ENCODE data around the gene FOXK1. TPM values are rescaled to one million over a fixed set of nuclear protein-coding genes. Genes with fewer than 3 reads are reported as not detected.

Gene FOXK1
- total RNA-seq, 2 donors from 2014 or later: 19.9 to 28.3 TPM

DNA sequence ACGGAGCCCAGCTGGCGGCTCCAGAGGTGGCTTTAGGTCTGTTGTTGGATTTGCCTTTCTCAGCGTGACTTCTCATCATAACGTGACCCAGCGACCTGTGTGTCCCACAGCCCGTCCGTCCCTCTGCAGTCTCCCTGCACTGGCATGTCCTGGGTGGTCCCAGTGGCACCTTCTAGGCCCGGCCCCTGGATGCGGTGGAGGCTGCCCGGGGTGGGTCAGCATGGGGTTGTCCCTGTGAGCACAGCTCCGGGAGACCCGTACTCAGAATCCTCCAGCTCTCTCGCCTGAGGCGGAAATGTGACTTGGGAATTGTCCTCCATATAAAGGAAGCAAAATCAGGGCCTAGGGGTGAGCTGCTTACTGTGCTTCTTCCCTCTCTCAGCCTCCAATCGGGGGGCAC, 67.7 kb downstream of the FOXK1 start:
- intact Hi-C loops (cut with DNase I, micrococcal nuclease): no loop called here
- ATAC-seq: no peak
- no peak for DNase-seq

DNA sequence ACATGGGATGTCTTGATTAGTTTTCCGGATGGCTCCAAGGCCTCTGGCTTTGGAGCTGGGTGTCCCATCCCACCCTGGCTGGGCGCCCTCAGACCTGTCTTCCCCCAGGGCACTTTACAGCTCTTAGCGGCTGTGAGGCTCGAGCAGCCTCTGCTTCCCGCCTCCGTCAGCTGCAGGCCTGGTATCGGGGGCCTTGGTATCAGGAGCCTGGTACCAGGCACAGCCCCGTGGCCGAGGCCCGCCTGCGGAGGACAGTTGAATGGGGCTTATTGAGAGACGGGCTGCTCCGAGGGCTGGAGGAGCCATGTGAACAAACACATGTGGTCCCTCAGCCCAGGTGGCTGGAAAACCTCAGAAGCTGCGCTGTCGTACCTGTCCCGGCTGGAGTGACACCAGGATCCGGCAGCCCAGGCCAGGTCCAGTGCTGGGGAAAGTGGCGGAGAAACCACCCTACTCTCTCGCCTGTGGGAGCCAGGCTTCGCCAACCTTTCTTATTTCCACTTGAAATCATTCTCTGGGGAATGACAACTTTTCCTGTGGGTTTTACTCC, 69.4 kb downstream of the FOXK1 start:
- DNase-seq: no peak
- no peak for ATAC-seq
- intact Hi-C loops (cut with DNase I, micrococcal nuclease): no loop called here

DNA sequence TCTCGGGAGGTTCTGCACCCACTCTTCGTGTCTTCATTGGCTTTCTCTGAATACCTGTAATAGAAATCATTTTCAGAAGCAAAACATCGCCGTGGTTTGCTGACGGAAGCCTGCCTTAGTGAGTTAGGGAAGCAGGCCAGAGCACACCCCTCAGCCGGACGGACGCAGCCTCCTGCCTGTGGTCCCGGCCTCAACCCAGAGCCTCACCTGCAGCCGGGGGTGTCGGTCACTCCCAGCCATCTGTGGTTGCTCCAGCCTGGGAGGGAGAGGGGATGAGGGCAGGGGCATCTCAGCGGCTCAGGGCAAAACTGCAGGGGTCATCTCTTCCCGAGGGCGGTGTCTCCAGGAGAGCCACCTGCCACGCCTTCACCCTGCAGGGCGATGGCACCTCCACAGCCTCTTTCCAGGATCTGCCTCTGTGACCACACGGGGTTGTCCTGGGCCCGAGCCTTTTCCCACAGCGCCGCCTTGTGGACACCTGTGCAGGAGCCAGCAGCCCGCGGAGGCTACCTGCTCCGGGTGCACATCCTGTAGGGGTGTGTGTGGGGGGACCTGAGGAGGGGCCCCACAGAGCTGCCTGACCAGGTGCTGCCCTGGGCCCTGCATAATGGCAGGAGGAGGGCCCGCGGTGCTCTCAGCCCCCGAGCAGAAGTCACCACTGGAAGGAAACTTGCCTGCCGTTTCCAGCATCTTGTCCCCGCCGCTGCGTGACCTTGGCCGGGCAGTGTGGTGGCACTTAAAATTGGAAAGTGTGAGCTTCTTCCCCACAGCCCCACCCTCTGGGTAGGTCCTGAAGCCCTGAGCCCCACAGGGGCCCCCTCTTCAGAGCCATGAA, 71.7 kb downstream of the FOXK1 start:
- intact Hi-C loops (cut with DNase I, micrococcal nuclease): no loop called here
- DNase-seq (peak; percentile 78 to 93), ATAC-seq (peak; percentile 93)

DNA sequence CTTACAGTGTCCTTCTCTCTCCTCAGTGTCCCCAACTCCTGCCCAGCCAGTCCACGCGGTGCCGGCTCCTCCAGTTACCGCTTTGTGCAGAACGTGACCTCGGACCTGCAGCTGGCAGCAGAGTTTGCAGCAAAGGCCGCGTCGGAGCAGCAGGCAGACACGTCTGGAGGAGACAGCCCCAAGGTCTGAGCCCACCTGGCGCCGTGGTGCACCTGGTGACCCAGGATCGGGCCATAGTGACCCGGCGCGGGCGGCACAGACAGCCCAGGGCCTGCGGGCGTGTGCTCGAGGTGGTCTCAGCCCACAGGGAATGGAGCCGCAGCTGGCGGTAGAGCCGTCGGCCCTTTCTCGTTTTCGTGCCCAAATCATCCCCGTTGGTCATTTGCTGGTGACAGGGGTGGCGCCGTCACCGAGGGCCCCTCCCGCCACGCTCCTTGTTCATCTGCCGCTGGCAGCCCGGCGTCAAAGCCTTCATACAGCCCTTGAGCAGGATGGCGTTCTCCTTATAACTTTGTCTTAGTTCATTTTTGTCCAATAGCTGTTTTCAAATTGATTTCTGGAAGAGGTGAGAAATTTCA, 72.4 kb downstream of the FOXK1 start:
- ATAC-seq: no peak
- DNase-seq: no peak
- intact Hi-C loops (cut with DNase I, micrococcal nuclease): no loop called here

DNA sequence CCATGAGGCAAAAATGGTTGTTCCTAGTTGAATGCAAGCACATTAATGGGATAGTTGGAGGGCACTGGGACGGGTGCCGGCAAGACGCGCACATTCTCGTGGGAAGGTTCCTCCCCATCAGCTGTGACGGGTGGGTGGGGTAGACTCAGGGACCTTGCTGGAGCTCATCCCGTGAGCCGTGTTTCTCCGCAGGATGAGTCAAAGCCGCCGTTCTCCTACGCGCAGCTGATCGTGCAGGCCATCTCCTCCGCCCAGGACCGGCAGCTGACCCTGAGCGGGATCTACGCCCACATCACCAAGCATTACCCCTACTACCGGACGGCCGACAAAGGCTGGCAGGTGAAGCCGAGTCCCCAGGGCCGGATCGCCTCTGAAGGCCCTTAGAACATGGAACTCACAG, 73.0 kb downstream of the FOXK1 start:
- intact Hi-C loops (cut with DNase I, micrococcal nuclease): no loop called here
- no peak for ATAC-seq
- no peak for DNase-seq

DNA sequence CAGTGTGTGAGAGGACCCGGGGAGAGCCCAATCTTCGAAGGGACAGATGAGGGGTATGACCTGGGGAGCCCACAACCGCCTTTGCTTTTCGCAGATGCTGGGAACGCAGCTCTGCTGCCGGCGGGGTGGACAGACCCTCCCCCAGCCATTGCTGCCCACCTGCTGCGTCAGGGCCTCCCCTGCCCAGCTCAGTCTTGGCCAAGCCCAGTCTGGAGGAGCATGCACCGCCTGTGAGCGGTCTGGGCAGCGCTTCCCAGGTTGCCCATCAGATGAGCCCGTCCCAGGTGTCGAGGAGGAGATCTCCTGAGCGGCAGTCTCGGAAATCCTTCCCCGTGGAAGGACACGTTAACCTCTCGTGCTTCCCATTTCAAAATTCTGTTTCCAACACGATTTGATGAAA, 76.0 kb downstream of the FOXK1 start:
- intact Hi-C loops (cut with DNase I, micrococcal nuclease): no loop called here
- ATAC-seq: no peak
- no peak for DNase-seq

DNA sequence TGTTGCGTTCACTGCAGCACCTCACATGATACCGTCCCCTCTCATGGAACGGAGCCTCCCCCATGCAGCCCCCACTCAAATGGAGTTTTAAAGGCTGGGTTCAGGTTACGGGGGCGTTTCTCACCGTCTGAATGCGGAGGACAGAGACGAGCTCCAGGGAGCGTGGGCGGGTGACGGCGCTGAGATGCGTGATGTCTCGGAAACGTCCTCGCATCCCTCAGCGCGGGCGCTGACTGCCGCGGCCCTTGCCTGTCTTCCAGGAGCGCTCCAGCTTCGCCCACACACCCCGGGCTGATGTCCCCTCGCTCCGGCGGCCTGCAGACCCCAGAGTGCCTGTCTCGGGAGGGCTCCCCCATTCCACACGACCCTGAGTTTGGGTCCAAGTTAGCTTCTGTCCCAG, 76.7 kb downstream of the FOXK1 start:
- no peak for ATAC-seq
- no peak for DNase-seq
- intact Hi-C loops (cut with DNase I, micrococcal nuclease): no loop called here

DNA sequence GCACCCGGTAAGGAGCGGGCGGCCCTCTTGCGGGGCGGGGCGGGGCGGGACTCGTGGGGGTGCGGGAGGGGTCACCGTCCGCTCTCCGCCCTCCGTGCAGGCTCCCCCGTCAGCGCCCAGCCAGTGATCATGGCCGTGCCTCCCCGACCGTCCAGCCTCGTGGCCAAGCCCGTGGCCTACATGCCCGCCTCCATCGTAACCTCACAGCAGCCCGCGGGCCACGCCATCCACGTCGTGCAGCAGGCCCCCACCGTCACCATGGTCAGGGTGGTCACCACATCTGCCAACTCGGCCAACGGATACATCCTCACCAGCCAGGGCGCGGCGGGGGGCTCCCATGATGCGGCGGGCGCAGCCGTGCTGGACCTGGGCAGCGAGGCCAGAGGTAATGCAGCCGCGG, 77.1 kb downstream of the FOXK1 start:
- intact Hi-C loops (cut with DNase I, micrococcal nuclease): no loop called here
- DNase-seq (no peak), ATAC-seq (no peak)

DNA sequence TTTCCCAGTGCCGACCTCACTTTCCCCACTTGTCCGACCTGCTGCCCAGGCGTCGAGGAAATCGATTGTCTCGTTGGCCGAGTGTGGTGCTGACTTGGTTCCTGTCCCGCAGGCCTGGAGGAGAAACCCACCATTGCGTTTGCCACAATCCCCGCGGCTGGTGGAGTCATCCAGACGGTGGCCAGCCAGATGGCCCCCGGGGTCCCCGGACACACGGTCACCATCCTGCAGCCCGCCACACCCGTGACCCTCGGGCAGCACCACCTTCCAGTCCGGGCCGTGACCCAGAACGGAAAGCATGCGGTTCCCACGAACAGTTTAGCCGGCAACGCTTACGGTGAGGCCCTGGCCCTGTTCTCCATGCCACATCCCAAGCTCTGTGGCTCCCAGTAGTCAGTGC, 78.9 kb downstream of the FOXK1 start:
- intact Hi-C loops (cut with DNase I, micrococcal nuclease): no loop called here
- no peak for DNase-seq
- no peak for ATAC-seq

DNA sequence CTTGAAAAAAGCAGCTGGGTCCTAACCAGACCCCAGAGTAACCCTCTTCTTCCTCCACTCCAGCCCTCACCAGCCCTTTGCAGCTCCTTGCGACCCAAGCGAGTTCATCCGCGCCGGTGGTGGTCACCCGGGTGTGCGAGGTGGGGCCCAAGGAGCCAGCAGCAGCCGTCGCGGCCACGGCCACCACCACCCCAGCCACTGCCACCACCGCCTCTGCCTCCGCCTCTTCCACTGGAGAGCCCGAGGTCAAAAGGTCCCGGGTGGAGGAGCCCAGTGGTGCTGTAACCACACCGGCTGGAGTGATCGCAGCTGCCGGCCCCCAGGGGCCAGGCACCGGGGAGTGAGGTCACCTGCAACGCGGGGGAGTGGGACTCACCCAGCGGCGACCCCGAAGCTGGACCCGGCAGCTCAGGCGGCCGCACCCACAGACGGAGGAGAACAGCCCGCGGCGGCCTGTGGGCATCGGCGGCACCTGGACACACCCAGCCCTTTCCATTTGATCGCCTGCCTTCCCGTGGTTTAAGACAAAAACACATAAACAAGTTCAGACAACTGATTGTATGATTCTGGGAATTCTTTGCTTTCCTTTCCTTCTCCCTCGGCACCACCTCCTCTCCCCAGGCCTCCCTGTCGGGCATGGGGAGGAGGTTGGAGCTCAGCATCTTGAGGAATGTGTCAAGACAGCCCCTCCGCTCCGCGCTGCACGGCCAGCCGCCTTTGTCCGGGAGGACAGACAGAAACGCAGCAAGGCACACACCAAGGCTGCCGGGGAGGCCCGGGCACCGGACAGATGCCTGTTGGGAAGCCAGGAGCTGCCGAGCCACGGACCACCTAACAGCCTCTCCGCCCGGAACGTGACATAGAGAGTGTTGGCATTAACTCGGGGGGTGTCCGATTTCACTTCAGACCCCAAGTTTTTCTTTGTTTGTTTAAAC, 80.3 kb downstream of the FOXK1 start:
- intact Hi-C loops (cut with DNase I, micrococcal nuclease): no loop called here
- DNase-seq (no peak), ATAC-seq (no peak)

DNA sequence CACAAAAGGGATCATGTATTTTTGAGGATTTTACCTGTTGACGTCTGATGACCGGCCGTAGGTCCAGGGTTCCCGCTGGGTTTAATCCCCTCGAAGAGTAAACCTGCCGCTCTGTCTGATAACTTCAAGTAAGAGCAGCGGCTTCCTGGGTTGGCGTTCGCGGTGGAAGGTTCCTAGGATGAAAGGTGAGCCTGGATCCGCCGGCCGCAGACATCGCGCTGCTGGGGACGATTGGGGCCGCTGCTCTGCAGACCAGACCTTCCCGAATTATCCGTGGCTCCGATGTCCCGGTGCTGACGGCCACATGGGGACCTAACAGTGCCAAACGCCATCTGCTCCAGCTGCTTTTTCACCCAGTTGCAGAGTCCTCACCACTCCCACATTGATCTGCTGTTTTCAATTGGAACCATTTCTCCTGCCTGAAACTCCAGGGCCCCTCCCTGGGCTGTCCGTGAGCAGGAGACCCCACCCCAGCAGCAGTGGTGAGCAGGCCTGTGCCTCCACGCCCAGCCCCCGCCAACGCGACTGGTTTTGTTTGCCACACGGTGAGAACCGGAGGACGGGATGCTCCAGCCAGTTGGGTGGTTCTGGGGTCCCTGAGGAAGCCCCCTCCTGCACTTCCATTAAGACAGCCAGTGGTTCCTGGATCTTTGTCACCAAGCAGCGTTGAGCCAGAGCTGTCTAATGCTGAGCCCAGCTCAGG, 81.1 kb downstream of the FOXK1 start:
- intact Hi-C loops (cut with DNase I, micrococcal nuclease): no loop called here
- ATAC-seq (no peak), DNase-seq (no peak)

DNA sequence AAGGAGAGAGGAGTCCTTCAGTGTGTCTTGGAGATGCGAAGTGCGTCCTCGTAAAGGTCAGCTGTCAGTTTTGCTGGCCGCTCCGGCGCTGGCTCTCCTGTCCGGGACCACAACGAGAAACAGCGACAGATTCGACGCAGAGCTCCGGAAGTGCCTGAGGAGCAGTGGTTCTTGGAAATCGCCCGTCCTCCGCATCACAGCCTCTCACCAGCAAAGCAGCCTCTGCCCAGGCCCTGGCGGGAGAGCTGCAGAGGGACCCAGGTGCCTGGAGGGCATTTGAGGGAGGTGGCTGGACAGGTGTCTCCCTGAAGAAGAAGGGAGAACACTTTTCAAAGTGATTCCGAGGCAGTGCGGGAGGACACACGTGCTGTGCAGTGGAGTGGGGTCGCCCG, 81.7 kb downstream of the FOXK1 start:
- ATAC-seq: no peak
- no peak for DNase-seq
- intact Hi-C loops (cut with DNase I, micrococcal nuclease): no loop called here

DNA sequence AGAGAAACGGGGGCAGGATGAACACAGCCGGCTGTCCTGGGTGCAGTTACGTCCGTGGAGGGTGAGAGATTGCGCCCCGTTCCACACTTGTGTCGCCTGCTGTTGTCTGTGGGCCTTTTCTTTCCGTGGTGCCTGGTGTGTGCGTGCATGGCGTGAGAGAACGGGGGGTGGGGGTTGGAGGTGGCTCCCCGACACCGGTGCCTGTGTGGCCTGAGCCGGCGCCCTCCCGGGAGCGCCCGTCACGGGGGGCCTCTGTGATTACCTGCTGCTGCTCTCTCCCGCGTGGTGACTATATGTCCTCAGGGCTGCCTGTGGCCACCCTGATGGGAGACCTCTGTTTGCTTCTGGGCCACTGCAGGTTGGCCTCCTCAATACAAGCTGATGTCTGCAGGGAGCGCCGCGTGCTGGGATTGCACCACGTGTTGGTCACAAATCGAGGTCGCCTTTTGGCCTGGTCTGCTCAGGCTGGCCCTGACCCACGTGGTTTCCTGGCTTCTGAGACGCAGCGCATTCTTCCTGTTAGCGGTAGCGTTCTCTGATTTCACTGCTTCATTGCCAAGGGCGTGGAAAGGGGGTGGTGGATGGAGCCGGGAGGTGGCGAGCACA, 82.4 kb downstream of the FOXK1 start:
- intact Hi-C loops (cut with DNase I, micrococcal nuclease): no loop called here
- ATAC-seq (no peak), DNase-seq (no peak)

DNA sequence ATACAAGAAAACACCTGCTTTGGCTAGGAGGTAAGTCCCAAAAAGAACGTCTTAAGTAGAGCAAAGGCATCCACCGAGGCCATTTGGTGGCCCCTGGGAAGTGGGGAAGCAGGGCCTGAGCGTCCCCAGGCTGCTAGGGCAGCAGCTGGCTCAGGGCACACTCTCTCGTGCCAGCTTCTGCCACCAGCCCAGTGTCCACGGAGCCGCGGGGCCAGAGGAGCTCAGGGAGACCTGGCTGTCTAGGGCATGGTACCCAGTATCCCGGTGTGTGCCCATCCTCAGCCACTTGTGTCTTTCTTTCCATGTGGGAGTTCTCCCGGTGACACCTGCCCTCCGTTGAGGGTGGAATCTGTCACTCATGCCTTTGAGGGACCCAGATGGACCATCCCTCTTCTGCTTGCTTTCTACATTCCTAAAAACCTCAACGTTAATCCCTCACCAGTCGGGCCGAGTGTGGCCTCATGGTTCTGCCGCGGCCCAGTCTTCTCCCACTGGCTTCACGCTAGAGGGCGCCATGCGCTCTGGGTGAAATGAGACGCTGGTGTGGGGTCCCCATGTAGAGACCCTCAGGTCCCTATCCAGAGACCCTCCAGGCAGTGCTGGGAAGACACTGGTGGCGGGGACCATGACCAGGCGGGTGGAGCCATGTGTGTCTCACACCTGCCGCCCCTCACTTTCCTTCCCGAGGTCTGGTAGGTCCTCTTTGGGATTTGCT, 83.8 kb downstream of the FOXK1 start:
- intact Hi-C loops (cut with DNase I, micrococcal nuclease): no loop called here
- ATAC-seq: no peak
- DNase-seq: no peak

DNA sequence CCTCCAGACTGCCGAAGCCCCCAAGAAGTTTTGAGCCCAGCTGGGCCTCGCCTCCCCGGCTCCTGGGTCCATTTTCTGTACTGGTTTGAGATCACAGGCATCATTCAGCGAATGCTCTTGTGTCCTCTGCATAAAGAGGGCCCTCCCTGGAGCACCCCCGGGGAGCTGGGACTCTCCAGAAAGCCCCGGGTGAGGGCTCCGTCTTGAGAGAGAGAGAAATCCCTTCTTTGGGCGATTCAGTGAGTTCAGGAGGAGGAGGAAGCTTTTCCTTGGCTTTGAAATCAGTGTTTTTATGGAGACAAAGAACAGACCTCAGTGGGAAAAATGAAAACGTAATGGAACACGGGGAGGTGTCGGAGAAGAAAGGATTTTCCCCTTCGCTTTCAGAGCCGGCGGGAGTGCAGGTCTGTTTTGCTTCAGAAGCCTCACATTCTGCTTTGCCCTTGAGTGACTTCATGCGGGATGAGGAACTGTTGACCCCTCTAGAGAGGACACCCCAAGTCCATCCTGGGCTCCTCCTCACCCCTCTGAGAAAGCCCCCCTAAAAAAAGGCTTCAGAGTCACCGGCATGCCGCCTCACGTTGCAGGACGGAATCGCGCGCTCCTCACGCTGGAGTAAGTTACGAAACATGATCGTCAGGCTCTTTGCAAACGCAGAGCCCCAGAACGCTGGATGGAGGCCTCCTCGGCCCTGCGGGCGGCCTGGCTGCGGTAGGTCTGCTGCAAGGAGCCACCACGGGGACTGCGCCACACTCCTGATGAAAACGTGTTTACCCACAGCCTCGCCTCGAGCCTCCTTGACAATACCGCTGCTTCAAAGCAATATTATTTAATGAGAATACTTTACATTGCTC, 84.8 kb downstream of the FOXK1 start:
- intact Hi-C loops (cut with DNase I, micrococcal nuclease): no loop called here
- ATAC-seq (no peak), DNase-seq (peak in 1 of 2 donors; percentile 59)

DNA sequence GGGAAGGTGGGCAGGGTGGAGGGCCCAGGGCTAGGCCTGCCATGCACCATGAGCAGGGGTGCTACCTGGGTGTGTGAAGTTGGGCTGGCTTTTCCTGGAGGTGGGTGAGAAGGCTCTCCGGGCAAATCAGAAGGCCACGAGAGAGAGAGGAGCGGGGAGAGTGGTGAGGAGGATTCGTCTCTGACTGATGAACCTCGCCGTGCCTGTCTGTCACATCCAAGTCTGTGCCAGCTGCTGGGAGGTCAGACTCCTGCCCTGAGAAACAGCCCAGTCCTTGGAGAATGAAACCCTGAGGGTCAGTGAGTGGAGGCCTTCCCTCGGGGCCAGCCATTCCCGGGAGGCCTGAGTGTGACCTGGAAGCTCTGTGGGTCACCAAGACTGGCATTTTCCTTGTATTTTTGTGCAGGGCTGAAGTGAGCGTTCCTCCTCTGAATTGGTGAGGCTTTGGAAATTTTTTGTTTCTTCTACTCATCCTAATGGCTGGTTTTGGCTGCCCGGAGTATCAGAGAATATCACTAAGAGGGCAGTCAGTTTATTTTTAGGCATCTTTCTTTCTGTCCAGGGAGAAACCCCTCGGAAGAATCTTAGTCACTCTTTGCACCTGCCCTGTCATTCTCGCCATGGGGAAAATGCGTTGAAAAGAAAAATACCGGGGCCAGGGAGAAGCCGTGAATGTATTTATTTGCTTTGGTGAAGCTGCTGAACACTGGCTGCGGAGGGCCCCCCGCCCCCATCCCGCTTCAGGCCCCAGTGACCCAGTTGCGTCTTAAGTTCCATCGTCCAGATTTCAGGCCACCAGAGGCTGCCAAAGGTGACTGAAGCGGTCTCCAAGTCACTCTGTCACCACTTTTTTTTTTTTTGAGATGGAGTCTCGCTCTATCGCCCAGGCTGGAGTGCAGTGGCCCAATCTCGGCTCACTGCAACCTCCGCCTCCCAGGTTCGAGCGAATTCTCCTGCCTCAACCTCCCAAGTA, 86.8 kb downstream of the FOXK1 start:
- intact Hi-C loops (cut with DNase I, micrococcal nuclease): no loop called here
- DNase-seq (no peak), ATAC-seq (no peak)
